NT2/D1 (cell line): ENCODE results near the gene SHISA3.

Experiments used
- SUZ12 ChIP-seq: IDR thresholded peaks from 2 replicates; pipeline ENCODE4 v1.6.1; 2011; ENCODE audit not compliant: insufficient read length, insufficient read depth; ENCODE audit errors: extremely low read depth
- YY1 ChIP-seq: IDR thresholded peaks from 2 replicates; pipeline ENCODE4 v1.6.1; 2011; ENCODE audit not compliant: insufficient read length, insufficient read depth
- ZNF274 ChIP-seq: IDR thresholded peaks from 2 replicates; pipeline ENCODE4 v1.6.1; 2011; ENCODE audit warnings: mild to moderate bottlenecking, low read depth, low read length

DNA sequence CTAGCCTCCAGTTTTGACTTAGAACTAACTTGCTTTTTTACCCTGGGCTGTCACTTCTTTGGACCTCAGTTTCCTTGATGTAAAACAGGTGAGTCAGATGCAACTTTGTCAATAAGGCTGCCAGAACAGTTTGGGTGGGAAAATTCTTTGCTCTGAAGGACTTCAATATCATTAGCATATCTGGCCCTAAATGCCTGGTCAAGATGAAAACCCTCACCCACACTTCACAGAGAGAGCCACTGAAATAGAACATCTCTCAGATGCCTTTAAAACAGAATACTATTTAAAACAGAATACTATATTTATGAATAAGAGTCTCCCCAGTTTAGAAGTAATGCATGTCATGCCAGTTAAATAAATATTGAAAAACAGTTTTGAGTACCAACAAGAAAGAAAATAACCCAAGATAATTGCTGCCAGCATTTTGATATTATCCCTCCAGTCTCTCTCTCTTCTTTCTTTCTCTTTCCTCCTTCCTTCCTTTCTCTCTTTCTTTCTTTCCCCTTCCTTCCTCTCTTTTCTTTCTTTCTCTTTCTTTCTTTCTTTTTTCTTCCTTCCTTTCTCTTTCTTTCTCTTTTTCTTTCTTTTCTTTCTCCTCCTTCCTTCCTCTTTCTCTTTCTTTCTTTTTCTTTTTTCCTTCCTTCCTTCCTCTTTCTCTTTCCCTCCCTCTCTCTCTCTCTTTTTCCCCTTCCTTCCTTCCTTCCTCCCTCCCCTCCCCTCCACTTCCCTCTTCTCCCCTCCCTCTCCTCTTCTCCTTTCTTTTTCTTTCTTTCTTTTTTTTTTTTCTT is 32.8 kb upstream of the SHISA3 start:
- TF ChIP-seq ZNF274 (no peak), YY1 (no peak), SUZ12 (no peak)
